Nephron (organoid): ENCODE results near the gene ATF5.
A peak's percentile ranks its signal among the peaks of the same experiment; 100 is the strongest.

Experiments used
- H3K27ac Mint-ChIP-seq, 3 experiments: 2 replicates each; pipeline ENCODE4 v1.8.0; 2020; ENCODE audit warnings: mixed read lengths in 3 of 3, mild to moderate bottlenecking in 2 of 3, moderate library complexity in 1 of 3
- H3K27me3 Mint-ChIP-seq: 2 replicates; pipeline ENCODE4 v1.8.0; 2021; ENCODE audit warnings: low read depth, mild to moderate bottlenecking, moderate library complexity, mixed read lengths
- H3K36me3 Mint-ChIP-seq: 2 replicates; pipeline ENCODE4 v1.8.0; 2020; ENCODE audit warnings: low read depth, mixed read lengths
- H3K4me1 Mint-ChIP-seq: 2 replicates; pipeline ENCODE4 v1.8.0; 2020; ENCODE audit warnings: mixed read lengths
- H3K4me3 Mint-ChIP-seq, 3 experiments: 2 replicates each; pipeline ENCODE4 v1.8.0; 2020; ENCODE audit warnings: mild to moderate bottlenecking in 3 of 3, mixed read lengths in 3 of 3, moderate library complexity in 2 of 3
- H3K9me3 Mint-ChIP-seq: 2 replicates; pipeline ENCODE4 v1.8.0; 2020; ENCODE audit warnings: mixed read lengths
- TF ChIP-seq, protein P1 (sequence below), 3 experiments: fragments of 200-600 bp; sonication (generic); IDR thresholded peaks; one replicate each; pipeline ENCODE4 v1.5.0; 2021; ENCODE audit warnings: antibody characterized with exemption in 3 of 3; ENCODE audit not compliant: unreplicated experiment in 3 of 3

Gene ATF5

DNA sequence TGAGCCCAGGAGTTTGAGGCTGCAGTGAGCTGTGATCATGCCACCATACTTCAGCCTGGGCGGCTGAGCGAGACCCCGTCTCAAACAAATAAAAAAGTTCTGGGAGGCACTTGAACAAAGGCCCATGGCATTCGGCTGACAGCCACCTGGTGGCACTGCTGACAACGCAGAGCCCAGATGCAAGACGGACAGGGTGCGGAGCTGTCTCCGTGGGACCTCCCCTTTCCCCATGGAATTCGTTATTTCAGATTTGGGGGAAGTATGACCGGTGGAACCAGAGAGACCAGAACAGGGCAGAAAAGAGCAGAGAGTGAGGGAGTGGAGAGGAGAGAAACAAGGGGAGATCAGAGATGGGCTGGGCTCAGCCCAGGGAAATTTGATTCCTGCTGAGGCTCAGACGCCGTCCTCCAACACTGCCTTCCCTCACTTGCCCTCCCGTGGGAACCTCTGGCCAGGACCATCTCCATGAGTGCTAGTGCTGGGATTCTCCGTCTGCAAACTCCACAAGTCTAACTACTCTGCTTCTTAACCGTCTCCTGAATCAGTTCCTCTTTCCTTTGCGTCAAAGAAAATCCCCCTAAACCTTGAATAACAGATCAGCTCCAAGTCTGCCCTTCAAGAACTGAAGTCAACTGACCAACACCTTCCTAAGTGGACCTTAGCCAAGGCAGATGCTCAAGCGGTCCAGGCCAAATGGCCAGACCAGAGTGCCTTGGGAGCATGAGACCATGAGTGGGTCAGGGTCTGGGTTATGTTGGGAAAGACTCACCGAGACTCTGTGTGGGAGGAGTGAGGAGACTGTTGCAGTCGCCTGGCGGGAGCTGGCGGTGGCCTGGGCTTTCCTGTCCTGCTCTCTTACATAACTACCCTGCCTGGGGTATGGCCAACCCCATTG lies 11.9 kb upstream of the ATF5 start:
- TF ChIP-seq, protein P1, sequence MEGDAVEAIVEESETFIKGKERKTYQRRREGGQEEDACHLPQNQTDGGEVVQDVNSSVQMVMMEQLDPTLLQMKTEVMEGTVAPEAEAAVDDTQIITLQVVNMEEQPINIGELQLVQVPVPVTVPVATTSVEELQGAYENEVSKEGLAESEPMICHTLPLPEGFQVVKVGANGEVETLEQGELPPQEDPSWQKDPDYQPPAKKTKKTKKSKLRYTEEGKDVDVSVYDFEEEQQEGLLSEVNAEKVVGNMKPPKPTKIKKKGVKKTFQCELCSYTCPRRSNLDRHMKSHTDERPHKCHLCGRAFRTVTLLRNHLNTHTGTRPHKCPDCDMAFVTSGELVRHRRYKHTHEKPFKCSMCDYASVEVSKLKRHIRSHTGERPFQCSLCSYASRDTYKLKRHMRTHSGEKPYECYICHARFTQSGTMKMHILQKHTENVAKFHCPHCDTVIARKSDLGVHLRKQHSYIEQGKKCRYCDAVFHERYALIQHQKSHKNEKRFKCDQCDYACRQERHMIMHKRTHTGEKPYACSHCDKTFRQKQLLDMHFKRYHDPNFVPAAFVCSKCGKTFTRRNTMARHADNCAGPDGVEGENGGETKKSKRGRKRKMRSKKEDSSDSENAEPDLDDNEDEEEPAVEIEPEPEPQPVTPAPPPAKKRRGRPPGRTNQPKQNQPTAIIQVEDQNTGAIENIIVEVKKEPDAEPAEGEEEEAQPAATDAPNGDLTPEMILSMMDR (IDR thresholded peaks at IDR 0.05; ENCODE audit: unreplicated experiment in 3 of 3), result peak; percentile 18 to 40 (median 25)
- peak overlapping the region in 1 of 3 experiments; percentile 44 for H3K4me3 Mint-ChIP-seq

DNA sequence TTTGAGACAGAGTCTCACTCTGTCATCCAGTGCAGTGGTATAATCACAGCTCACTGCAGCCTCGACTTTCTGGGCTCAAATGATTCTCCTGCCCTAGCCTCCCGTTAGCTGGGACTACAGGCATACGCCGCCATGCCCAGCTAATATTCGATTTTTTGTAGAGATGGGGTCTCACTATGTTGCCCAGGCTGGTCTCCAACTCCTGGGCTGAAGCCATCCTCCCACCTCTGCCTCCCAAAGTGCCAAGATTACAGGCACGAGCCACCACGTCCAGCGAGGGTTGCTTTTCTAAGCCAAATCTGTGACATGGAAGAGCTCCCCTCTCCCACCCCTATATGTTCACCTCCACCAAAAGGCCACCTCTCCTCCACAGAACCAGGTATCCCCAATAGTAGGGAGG lies 10.9 kb upstream of the ATF5 start:
- Mint-ChIP-seq H3K4me3 (no peak overlapping the region), H3K9me3 (peaks cover 3% of the 10 kb centered on the region), H3K4me1 (peaks cover 23% of the 10 kb centered on the region), H3K27ac (no peak overlapping the region), H3K36me3 (peaks cover 56% of the 10 kb centered on the region), H3K27me3 (no peaks in the 10 kb centered on the region)
- TF ChIP-seq, protein P1 (IDR thresholded peaks at IDR 0.05; ENCODE audit: unreplicated experiment in 3 of 3), result no peak

More for the DNA sequence above, 11.9 kb upstream of the ATF5 start:
- H3K27ac Mint-ChIP-seq, result peak overlapping the region; percentile 23 to 61 (median 29)
- H3K9me3 Mint-ChIP-seq, result peaks cover 3% of the 10 kb centered on the region
- H3K36me3 Mint-ChIP-seq, result peaks cover 62% of the 10 kb centered on the region
- H3K27me3 Mint-ChIP-seq, result no peaks in the 10 kb centered on the region
- peaks cover 18% of the 10 kb centered on the region for H3K4me1 Mint-ChIP-seq

DNA sequence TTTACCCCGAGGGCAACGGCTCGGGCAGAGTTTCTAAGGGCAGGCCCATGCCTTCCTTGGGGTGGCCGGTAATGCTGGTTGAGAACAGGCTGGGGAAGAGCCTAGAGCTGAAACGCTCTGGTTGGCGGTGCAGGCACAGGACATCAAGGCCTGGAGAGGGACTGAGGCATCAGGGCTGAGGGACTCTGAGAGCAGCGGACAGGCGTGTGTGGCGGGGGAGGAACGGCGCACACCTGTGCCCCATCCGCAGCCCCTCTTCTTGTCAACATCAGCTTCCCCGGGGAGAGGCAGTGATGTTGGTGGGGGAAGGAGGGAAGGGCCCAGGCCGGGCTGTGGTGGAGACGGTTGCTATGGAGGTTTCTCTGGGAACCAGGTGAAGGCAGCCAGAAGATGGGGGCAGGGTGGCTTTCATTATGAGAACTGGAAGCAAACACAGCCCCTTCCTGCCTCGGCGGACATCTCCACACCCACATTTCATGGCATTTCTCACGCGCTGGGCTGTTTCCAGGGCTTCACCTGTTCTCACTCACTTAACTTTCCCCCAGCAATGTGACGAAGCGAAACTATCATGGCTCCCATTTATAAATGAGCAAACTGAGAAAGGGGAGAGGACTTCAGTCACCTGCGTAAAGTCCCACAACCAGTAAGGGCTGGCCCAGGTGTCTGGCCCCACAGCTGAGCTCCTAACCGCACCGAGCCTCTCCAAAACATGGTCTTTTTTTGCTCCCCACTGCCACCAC lies 8.2 kb upstream of the ATF5 start:
- peaks cover 36% of the 10 kb centered on the region for H3K4me1 Mint-ChIP-seq
- no peak overlapping the region for H3K4me3 Mint-ChIP-seq
- peaks cover 3% of the 10 kb centered on the region for H3K9me3 Mint-ChIP-seq
- no peaks in the 10 kb centered on the region for H3K27me3 Mint-ChIP-seq
- TF ChIP-seq, protein P1 (IDR thresholded peaks at IDR 0.05; ENCODE audit: unreplicated experiment in 3 of 3), result no peak
- H3K36me3 Mint-ChIP-seq, result peaks cover 47% of the 10 kb centered on the region
- H3K27ac Mint-ChIP-seq, result no peak overlapping the region

DNA sequence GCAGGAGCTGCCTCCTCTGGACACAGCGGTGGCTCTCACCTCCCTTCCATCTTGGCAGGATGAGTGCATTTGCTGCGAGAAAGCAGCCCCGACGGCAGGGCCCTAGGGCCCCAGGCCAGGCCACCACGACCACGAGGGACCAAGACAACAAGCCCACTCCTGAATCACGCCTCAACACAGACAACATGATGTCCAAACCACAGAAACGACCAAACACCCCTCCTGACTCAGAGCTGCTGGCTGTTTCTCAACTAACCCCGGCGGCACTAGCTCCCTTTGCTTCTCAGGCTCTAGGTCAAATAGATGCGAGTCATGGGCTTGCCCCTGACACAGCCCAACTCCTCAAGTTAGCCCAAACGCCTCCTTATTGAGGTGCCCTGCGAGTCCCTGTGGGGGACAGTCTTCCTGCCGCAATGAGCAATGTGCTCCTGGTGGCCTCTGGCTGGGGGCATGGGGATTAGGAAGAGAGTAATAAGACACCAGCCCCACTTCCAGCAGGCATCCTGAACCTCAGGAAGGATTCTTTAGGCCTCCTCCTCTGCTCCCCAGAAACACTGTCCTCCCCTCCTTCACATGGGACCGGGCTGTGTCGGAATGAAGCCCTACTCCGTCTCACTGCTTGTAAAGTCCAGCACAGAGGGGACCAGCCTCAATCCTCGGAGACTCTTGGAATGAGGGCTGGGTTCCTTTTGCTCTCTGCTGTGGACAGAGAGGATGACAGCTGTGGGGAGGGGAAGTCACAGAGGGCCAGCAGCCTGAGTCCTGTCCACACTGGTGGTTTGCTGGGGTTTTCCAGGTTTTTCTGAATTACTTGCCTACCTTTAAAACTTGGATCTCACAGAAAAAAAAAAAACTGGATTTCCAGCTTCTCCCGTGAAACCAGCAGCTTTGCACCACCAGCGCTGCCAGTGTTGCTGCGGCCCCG lies 6.9 kb upstream of the ATF5 start:
- Mint-ChIP-seq H3K27me3 (no peaks in the 10 kb centered on the region), H3K27ac (peak overlapping the region in 2 of 3 experiments; percentile 18 to 44), H3K9me3 (peaks cover 3% of the 10 kb centered on the region), H3K36me3 (peaks cover 45% of the 10 kb centered on the region), H3K4me3 (no peak overlapping the region), H3K4me1 (peaks cover 34% of the 10 kb centered on the region)
- TF ChIP-seq, protein P1 (IDR thresholded peaks at IDR 0.05; ENCODE audit: unreplicated experiment in 3 of 3), result no peak

DNA sequence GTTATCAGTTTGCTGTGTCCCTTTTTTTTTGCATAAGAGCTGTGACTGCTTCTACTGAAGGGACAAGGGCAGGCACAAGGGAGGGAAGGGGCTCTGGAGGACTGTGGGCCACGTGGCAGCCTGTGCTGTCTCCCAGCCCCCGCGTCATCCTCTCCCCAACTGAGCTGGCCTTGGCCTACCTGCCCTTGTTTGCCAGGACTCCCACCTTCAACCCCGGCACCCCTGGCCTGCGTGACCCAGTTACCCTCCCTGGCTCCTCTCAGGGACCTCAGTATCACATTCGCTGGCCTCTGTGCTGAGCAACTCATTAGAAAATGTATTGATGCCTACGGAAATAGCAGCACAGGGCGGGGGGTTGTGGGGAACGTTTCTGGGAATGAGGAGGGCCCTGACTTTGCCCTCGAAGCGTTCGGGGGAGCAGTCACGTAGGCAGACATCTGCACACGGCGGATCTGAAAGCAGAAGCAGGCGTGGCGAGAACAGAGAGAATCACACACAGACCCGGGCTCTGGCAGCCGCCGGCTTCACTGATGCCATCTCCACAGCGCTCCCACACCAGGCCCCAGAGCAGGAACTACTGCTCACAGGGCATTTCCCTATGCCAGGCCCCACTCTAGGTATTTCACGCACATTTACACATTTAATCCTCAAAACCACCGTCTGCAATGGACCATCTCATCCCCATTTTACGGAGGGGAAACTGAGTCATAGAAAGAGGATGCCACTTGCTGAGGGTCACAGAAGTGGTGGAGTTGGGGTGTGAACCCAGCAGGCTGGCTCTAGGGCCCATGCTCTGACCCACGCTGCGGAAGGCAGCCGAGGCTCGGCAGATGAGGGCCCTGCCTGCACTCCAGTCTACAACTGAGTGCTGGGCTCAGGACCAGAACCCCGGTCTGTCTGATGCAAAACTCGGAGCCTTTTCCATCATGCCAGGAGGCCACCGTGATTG lies 5.7 kb upstream of the ATF5 start:
- H3K27ac Mint-ChIP-seq, result peak overlapping the region; percentile 58 to 74 (median 64)
- no peak overlapping the region for H3K4me3 Mint-ChIP-seq
- H3K27me3 Mint-ChIP-seq, result no peaks in the 10 kb centered on the region
- peaks cover 40% of the 10 kb centered on the region for H3K36me3 Mint-ChIP-seq
- H3K4me1 Mint-ChIP-seq, result peaks cover 40% of the 10 kb centered on the region
- H3K9me3 Mint-ChIP-seq, result no peaks in the 10 kb centered on the region
- TF ChIP-seq, protein P1 (IDR thresholded peaks at IDR 0.05; ENCODE audit: unreplicated experiment in 3 of 3), result no peak
